HL-60 (cell line): ENCODE measurements around the gene PIGC.

ENCODE experiments used
- DNase-seq, 2 experiments: peaks; one replicate each; pipeline ENCODE4 v3.0.0-alpha.2; 2010 to 2020; ENCODE audit warnings: low read depth in 1 of 2, low spot score in 1 of 2
- H3K27ac ChIP-seq: fragments of 250-450 bp; sonication (Bioruptor Pico); replicated peaks from 2 replicates; pipeline ENCODE4 v1.5.1; 2020; ENCODE audit warnings: mild to moderate bottlenecking, moderate library complexity
- H3K27me3 ChIP-seq: fragments of 250-450 bp; sonication (Bioruptor Pico); 2 replicates; pipeline ENCODE4 v1.5.1; 2021; ENCODE audit warnings: mild to moderate bottlenecking, moderate library complexity; ENCODE audit not compliant: insufficient read depth, poor library complexity, severe bottlenecking
- H3K4me3 ChIP-seq: replicated peaks from 2 replicates; pipeline ENCODE4 v1.5.1; 2011; ENCODE audit warnings: mild to moderate bottlenecking, control low read depth, low read length; ENCODE audit not compliant: insufficient read depth
- GABPA ChIP-seq: IDR thresholded peaks from 2 replicates; pipeline ENCODE4 v1.6.1; 2012; ENCODE audit warnings: low read depth
- POLR2AphosphoS5 ChIP-seq: IDR thresholded peaks from 2 replicates; pipeline ENCODE4 v1.6.1; 2012; ENCODE audit warnings: low read depth
- REST ChIP-seq: IDR thresholded peaks from 2 replicates; pipeline ENCODE4 v1.6.1; 2012; ENCODE audit warnings: low read depth; ENCODE audit not compliant: insufficient replicate concordance
- SPI1 ChIP-seq: IDR thresholded peaks from 2 replicates; pipeline ENCODE4 v1.6.1; 2012; ENCODE audit warnings: low read depth, mild to moderate bottlenecking, borderline replicate concordance
- TF ChIP-seq, protein P1 (sequence below): IDR thresholded peaks from one replicate; pipeline ENCODE4 v1.5.1; 2011; ENCODE audit warnings: low read length, control low read depth, inconsistent platforms; ENCODE audit not compliant: insufficient read depth

The PIGC gene

DNA sequence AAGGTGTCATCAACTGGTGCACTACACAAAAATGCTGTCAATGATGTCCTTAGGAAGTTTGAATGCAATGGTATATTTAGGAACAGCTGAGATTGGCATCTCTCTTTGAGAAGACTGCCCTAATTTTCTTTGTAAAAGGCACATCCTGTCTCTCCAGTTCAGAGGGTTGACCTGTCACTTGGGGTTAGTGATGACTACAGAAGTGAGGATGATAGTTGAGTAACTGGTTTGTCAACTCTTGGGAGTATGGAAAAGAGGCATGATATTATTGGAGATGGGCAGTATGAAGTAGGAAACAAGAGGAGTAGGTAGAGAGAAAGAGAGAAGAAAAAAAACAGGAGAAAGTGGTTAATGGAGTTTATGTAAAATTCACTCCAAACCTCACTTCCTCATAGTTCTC, 40.4 kb upstream of the PIGC start:
- DNase-seq = no peak
- no peak overlapping the region for H3K4me3 ChIP-seq
- H3K27ac ChIP-seq = no peak overlapping the region
- no peaks in the 10 kb centered on the region for H3K27me3 ChIP-seq
- TF ChIP-seq POLR2AphosphoS5 (no peak), SPI1 (no peak; the same call in 1 of the 2 replicates), GABPA (no peak), REST (no peak)
- TF ChIP-seq, protein P1, sequence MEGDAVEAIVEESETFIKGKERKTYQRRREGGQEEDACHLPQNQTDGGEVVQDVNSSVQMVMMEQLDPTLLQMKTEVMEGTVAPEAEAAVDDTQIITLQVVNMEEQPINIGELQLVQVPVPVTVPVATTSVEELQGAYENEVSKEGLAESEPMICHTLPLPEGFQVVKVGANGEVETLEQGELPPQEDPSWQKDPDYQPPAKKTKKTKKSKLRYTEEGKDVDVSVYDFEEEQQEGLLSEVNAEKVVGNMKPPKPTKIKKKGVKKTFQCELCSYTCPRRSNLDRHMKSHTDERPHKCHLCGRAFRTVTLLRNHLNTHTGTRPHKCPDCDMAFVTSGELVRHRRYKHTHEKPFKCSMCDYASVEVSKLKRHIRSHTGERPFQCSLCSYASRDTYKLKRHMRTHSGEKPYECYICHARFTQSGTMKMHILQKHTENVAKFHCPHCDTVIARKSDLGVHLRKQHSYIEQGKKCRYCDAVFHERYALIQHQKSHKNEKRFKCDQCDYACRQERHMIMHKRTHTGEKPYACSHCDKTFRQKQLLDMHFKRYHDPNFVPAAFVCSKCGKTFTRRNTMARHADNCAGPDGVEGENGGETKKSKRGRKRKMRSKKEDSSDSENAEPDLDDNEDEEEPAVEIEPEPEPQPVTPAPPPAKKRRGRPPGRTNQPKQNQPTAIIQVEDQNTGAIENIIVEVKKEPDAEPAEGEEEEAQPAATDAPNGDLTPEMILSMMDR = no peak

GRCh38 chr1:172483448-172483847, 39.6 kb upstream of the PIGC start:
- DNase-seq = no peak
- H3K27me3 ChIP-seq = no peaks in the 10 kb centered on the region

DNA sequence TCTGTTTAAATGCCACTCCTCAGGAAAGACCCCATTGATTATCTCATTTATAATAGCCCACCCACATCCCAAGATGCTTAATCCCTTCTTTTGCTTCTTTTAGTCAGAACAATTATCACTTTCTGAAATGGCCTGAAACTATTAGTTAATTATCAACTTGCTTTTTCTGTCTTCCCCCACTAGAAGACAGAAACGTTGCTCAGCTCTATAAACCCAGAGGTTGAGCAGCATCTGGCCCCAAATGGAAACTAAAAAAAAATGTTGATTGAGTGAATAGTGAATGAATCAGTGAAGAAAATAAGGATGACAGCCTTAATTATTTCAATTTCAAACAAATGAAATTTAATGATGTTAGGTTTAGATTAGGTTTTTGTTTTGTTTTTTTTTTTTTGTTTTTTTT, 38.2 kb upstream of the PIGC start:
- Histone ChIP-seq H3K27me3 (no peaks in the 10 kb centered on the region), H3K4me3 (no peak overlapping the region), H3K27ac (no peak overlapping the region)
- DNase-seq = no peak
- no peak for TF ChIP-seq GABPA
- no peak for TF ChIP-seq REST
- no peak for TF ChIP-seq POLR2AphosphoS5
- TF ChIP-seq SPI1 = no peak
- TF ChIP-seq, protein P1 = no peak

More at GRCh38 chr1:172483448-172483847, 39.6 kb upstream of the PIGC start:
- TF ChIP-seq POLR2AphosphoS5 (no peak), SPI1 (no peak), REST (no peak), GABPA (no peak)
- TF ChIP-seq, protein P1 = no peak
- Histone ChIP-seq H3K4me3 (no peak overlapping the region), H3K27ac (no peak overlapping the region)
